Measurements from ENCODE around the gene PPM1N. TPM values are rescaled to one million over a fixed set of nuclear protein-coding genes. Genes with fewer than 3 reads are reported as not detected.

The PPM1N gene
- total and polyA plus RNA-seq, 2 of the 13 experiments (the other 11 are each of a cell fraction or from before 2014, with no cell fraction given) = 0.31 to 1.8 TPM

- no peak for TF ChIP-seq PAXIP1 (CRISPR knock-in tag; conservative IDR thresholded peaks at IDR 0.05)
- no peak for TF ChIP-seq CSRNP2 (CRISPR knock-in tag; conservative IDR thresholded peaks at IDR 0.05; ENCODE audit: low read depth)
- TF ChIP-seq MATR3 (CRISPR knock-in tag; IDR thresholded peaks at IDR 0.05) = no peak
- TF ChIP-seq DMAP1 (CRISPR knock-in tag; IDR thresholded peaks at IDR 0.05) = no peak
- TF ChIP-seq ZNF121 (CRISPR knock-in tag; IDR thresholded peaks at IDR 0.05) = peak; percentile 62; the same call in 1 of the 2 replicates
- no peak for TF ChIP-seq ZNF263 (CRISPR knock-in tag; IDR thresholded peaks at IDR 0.05)
- TF ChIP-seq CHD4 (IDR thresholded peaks at IDR 0.05; ENCODE audit: borderline replicate concordance, low read length) = no peak
- no peak for TF ChIP-seq ZNF577 (CRISPR knock-in tag; IDR thresholded peaks at IDR 0.05; ENCODE audit: borderline replicate concordance, low read depth)
- TF ChIP-seq ZFP36 (IDR thresholded peaks at IDR 0.05; ENCODE audit: borderline replicate concordance, low read depth, low read length, partially characterized antibody) = no peak
- no peak for TF ChIP-seq PCBP2 (optimal IDR thresholded peaks at IDR 0.05; ENCODE audit: low read depth, low read length, poor library complexity, severe bottlenecking)
- 0 out of 2 replicates have a peak, but pooled peaks have one; percentile 58 for TF ChIP-seq ZNF816 (CRISPR knock-in tag; IDR thresholded peaks at IDR 0.05; ENCODE audit: borderline replicate concordance)
- TF ChIP-seq PCBP1 (IDR thresholded peaks at IDR 0.05; ENCODE audit: borderline replicate concordance, low read depth, low read length) = no peak
- no peak for TF ChIP-seq ARHGAP35 (CRISPR knock-in tag; IDR thresholded peaks at IDR 0.05; ENCODE audit: borderline replicate concordance)
- no peak for TF ChIP-seq ARID4A (CRISPR knock-in tag; IDR thresholded peaks at IDR 0.05; ENCODE audit: borderline replicate concordance)
- TF ChIP-seq ZNF124 (CRISPR knock-in tag; IDR thresholded peaks at IDR 0.05) = no peak
- TF ChIP-seq HOMEZ (CRISPR knock-in tag; IDR thresholded peaks at IDR 0.05; ENCODE audit: low read depth) = no peak
Measured at GRCh38 chr19:45505151-45505995, 7.1 kb downstream of the PPM1N start (continued).
